RKO (cell line): Measurements from ENCODE around the gene BRCA2.

Experiments used
- DNase-seq: peaks from one replicate; pipeline ENCODE4 v3.0.0-alpha.2; 2016; ENCODE audit warnings: low spot score

The BRCA2 gene

GRCh38 chr13:32429433-32429909, 114.2 kb downstream of the BRCA2 start:
- no peak for DNase-seq

DNA sequence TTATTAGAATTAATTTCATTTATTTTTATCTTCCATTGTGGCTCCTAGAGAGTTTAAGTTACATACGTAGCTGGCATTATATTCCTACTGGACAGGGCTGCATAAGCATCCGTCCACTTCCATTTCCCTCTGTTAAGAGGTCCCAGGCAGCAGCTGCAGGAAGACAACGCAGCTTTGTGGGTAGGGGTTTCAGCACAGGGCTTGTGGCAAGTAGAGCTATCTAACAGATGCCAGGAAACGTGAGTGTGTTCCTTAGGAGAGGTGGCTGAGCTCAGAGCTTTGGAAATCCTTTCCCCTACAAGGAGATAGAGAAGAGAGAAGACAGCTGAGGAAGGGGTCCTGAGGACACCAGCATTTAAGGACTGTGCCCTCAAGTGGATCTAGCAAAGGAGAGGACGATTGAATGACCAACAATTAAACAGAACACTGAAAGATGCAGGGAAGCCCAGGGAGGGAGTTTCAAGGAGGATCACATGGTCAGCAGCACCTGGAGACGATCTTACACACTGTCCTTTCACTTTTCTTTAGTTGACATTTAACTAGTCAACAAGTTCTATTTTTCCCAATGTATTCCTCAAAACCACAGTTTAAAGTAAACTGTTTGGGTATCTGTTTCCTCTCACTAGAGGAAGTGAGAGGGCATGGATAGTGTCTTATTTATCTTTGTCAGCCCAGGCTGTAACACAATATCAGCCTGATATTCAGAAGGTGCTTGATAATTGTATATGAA, 114.9 kb downstream of the BRCA2 start:
- no peak for DNase-seq

- DNase-seq = no peak
These were observed 116.1 kb downstream of the BRCA2 start for GRCh38 chr13:32431361-32431760.

- DNase-seq = no peak
These were observed 117.5 kb downstream of the BRCA2 start for GRCh38 chr13:32432856-32433255.

- no peak for DNase-seq
These were observed 123.6 kb downstream of the BRCA2 start for GRCh38 chr13:32438871-32439270.

DNA sequence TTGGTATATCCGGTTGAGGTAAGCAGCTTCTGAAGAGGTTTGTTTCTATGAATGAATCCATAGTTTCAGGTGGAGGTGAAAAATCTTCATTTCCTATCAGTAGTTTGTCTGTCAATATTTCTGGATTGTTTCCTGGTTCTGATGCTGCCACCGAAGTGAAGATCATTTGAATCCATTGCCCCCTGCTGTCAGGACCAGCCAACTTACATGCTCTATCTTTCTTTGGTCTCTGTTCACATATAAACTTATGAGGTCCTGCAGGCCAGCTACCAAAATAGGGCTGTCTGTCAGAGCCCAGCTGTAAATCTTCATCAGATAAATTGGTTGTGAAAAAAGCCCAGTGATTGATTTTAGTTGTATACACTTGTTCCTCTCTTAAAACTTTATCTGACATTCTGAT, 127.8 kb downstream of the BRCA2 start:
- DNase-seq = peak; percentile 50

DNA sequence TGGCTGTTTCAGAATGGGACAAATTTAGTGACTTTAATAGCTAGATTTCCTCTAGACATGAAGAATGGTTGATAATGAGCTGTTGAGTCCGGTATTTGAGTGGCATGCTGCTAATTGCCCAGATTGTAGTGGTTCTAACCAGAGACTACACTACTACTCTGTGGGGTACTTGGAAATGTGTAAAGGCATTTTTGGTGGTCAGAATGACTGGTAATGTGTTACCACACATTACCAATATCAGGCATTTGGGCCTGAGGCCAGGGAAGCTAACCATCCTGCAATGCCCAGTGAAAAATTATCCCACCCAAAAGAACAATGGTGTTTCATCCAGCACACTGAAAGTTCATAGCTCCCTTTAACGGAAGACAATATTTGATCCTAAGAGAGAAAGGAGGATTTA, 130.2 kb downstream of the BRCA2 start:
- no peak for DNase-seq

DNA sequence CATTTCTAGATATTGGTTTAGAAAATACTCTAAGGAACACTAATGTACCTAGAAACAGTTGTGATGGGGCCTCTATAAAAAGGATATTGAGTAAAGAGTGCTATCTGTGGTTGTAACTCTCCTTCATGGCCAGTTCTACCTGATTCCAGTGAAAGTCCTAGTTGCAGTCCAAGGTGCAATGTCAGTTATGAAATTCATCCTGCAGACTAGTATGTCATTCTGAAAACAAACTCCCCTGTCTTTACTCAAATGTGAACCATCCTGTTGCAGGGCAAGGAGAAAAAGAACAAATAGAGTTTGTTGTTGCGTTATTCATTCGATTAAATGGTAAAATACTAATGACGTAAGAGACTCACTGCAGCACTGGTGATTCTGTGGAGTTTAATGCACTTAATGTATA, 130.9 kb downstream of the BRCA2 start:
- DNase-seq = no peak

DNA sequence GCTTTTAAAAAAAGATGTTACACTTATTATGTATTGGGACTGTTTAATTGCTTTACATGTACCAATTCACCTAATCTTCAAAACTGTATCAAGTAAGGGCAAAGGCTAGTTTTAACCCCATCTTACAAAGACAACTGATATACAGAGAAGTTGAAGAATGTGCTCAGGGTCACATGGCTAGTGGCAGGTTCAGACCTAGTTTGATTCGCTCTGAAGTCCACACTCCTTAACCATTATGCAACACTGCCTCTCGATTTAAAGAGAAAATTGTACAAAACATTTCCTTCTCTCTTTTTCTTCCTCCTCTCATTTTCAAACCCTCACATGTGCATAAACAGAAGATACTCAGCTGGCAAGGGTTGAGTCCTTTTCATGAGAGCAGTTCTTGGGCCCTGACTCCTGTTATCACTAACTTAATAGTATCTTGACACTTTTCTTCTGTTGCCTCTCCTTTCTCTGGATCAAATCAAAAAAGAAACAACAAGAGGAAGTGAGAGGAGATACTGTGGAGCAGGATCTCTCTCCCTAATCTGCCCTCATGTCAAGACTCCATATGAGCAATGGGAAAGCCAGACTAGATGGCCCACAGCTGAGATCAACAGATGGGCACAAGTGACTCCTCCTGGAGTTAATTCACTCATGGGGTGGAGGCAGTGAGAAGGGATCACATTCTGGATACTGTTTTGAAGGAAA, 131.6 kb downstream of the BRCA2 start:
- no peak for DNase-seq

DNA sequence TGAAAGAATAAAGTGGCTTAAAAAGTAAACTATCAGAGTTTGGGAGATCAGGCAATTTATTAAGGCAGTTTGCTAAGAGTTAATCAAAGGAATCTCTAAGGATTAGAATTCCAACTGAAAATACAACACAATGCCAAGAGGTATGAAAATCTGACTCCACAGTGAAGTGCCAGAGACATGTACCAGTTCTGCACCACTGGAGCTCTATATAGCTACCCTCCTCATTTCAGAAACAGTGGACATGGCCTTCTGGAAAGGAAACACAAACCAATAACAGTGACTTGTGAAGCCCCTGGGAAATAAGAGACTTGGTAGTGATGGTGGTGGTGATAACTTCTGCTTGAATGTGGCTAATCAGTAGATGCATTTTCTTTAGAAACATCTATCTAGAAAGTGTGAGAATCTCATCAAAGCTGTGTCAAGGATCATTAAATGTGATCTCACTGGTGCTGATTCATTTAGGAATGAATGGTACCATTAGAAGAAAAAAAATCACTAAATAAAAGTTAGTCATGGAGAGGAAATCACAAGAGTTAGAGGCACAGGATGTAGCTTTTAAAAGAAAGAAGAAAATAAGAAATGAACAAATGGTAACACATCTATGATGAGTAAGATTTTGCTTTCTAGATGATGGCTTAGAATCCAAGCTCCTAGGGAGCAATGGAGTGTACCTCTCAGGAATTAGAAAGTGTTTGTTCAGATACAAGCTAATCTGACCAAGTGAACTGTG, 132.8 kb downstream of the BRCA2 start:
- DNase-seq = peak; percentile 31

GRCh38 chr13:32448972-32449371, 133.7 kb downstream of the BRCA2 start:
- no peak for DNase-seq
